Heart left ventricle (tissue), 13 donors: ENCODE data around the gene DDX4.
"Not testable (repeated sequence)": the region's sequence is repeated elsewhere in the genome, so short reads cannot be mapped to it uniquely, and the experiment has no call there.

Source experiments
- CTCF ChIP-seq, 12 donors: fragments of 200-600 bp; sonication (generic) in 4 of 12; IDR thresholded peaks; one replicate each; pipeline versions ENCODE4 v1.5.0 to v1.8.0; 2018 to 2022; ENCODE audit warnings: antibody characterized with exemption in 12 of 12, mild to moderate bottlenecking in 5 of 12
- POLR2A ChIP-seq, 2 donors: fragments of 450-650 bp; IDR thresholded peaks; one replicate each; pipeline ENCODE4 v1.6.1; 2017; ENCODE audit warnings: antibody characterized with exemption in 2 of 2, mild to moderate bottlenecking in 2 of 2, moderate library complexity in 2 of 2
- donor health status: ischemic (EF 13 %, LVEDD 7.1; RV severe dilation, severe dysfunction).
- donor health status: DM: no; HTN: yes; CAD: no.
- donor health status: DM: no; HTN: no; CAD: no.
- donor health status: ischemic (EF 25% LVEDD 6.9; RV normal size, moderate dysfunction).
- donor health status: ischemic (EF 25% LVEDD 5.7; RV mildly dilated, moderate dysfunction).
- donor health status: ischemic (EF 35%, LVEDD 5.7; RV mildly dilated, moderate dysfunction).
- donor health status: nonischemic (EF 11% LVEDD 7.7; RV severe dilation, severe dysfunction).
- donor health status: DM: yes; HTN: yes; CAD: no.
- donor health status: PGD.
- donor health status: ischemic (EF 29% LVEDD 5.4; RV normal size, mild dysfunction).
- donor health status: nonischemic (EF 23%, LVEDD 6.1; RV moderate dilation, normal function).

- not testable (repeated sequence) for TF ChIP-seq CTCF, POLR2A (IDR thresholded peaks at IDR 0.05)
Measured at GRCh38 chr5:55808814-55809213, 71.0 kb downstream of the DDX4 start.
